NCI-H1417 treated with DMSO at 0.1 percent for 48 hours (cell line): Measurements from ENCODE around the gene ATP1A2.

Experiments used
- DNase-seq: peaks from one replicate; lab custom pipeline; 2025; lab: John Stamatoyannopoulos, UW

The ATP1A2 gene

DNA sequence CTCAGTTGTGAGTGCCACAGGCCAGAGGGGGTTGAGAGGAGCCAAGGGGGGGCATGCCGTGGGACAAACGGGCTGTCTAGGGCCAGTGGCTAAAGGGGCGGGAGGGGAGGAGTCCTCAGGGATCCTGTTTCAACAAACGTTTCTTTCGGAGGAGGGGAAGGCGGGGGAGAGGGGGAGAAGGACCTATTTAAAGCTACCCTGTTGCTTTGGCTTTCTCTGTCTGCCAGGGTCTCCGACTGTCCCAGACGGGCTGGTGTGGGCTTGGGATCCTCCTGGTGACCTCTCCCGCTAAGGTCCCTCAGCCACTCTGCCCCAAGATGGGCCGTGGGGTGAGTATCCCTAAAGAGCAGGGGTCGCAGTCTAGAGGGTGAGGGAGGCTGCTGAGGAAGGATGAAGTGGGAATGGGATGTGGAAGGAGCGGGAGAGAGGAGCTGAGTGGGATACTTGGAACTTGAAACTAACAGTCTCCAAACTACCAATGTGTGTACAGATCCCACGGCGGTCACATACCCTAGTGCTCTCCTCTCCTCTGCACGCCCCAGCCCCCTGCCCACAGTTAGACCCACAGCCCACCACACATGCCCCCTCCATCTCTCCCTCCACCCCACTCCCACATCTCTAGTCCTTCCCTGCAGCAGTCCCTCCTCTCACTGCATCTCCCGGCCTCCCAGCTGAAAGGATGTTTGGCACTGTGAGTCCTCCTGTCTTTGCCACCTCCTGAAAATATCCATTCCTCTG, at the start of gene ATP1A2:
Gene ATP1A2 (plus strand): TSS at position 215 of the 738 bp plus-strand sequence. CDS start 103 bp downstream, at position 318.
- no peak for DNase-seq

DNA sequence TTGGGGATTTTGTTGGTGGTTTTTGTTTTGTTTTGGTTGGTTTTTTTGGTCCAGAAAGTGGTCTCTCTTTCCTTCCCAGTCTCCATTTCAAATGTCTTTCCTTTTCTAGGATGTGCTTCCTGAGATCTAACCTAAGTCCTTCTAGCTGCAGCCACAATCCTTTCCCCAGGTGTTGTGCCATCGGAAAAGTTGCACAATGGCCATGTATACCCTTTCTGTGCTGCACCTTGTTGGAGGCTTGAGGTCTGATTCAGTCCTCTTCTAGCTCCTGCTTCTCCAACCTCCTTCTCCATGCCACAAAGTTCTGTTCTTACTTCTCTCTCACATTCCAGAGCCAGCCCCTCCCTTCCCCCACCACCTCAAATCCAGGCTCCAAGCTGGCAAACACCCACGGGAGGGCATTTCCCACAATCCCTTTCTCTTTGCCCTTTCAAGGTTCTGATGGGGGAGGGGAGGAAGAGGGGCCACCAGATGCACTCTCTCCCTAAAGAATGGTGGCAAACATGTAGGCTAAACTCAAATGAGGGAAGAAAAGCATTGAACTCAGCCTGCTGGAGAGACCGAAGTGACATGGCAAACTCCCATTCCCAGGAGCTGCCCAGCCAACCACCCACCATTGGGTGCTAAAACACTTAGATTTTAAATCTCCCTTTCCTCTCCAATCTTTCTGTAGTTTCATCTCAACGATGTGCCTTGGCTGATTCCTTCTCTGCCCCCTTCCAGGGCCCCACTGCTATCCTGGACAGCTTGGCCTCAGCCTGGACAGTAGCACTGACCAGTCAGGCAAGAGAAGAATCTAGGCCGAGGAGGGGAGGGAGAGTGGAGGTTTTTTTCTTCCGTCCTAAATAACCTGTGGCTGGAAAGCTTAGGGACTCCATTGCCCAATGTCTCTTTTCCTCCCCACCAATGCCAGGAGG, 48.5 kb upstream of the ATP1A2 start:
- no peak for DNase-seq

- no peak for DNase-seq
Measured at GRCh38 chr1:160068225-160068624, 47.3 kb upstream of the ATP1A2 start.

- DNase-seq = no peak
Measured at GRCh38 chr1:160069460-160070231, 45.9 kb upstream of the ATP1A2 start, which contains the start of gene KCNJ10. Gene KCNJ10, minus strand, starts transcription at chr1:160070160. Its CDS starts 27,628 bp downstream, at chr1:160042532.

- DNase-seq = no peak
Measured at GRCh38 chr1:160070243-160071163, 45.1 kb upstream of the ATP1A2 start.

DNA sequence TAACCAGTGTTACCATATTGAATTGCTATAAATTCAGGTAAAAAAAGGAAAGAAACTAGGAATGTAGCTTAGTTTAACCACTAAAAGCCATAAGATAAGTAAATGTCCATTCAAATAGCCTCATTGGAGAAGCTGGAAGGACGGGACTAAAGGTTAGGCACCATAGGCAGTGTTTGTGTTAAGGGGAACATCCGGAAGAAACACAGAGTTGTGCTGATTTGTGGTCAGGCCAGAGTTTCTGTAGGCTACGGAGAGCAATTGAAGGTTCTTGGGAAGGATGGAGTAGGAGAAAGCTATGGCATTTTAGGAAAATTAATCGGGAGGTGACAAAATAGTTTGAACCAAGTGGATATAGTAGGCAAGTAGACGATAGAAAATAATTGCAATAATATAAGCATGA, 44.3 kb upstream of the ATP1A2 start:
- DNase-seq = no peak

DNA sequence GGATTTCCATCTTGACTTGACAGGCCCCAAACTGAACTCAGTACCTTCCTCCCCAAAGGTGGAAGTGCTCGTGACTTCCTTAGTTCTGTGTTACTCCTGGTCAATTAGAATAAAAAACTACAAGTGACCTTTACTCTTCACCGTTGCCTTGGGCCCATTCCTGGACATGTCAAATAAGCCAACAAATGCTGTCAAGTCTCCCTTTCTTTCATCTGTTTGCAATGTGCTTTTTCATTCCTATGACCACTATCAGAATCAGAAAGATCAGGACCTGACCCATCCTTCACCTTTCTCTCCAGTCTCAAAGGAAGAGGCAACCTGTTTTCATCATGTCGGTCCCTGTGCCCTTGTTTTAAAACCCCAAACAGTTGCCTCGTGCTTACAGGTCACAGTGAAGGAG, 40.7 kb upstream of the ATP1A2 start:
- DNase-seq = no peak

- no peak for DNase-seq
Measured at GRCh38 chr1:160075836-160076235, 39.7 kb upstream of the ATP1A2 start.

DNA sequence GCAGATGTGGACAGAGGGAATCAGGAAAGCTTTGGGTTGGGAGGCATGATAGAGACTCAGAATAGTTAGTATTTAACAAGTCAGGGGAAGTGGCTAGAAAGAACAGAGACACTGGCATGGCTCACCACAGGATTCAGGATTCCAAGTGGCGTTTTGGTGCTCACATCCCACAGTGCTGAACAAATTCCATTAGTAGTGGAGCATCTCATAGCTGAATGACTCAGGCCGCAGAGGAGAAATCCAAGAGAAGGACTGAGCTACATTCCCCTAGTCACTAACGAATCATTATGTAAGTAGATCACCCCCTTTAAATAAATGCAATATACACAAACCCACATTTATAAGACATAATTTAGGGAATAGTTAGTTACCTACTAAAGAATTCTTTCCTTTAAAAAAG, 39.3 kb upstream of the ATP1A2 start:
- no peak for DNase-seq

GRCh38 chr1:160077486-160077885, 38.1 kb upstream of the ATP1A2 start:
- no peak for DNase-seq

DNA sequence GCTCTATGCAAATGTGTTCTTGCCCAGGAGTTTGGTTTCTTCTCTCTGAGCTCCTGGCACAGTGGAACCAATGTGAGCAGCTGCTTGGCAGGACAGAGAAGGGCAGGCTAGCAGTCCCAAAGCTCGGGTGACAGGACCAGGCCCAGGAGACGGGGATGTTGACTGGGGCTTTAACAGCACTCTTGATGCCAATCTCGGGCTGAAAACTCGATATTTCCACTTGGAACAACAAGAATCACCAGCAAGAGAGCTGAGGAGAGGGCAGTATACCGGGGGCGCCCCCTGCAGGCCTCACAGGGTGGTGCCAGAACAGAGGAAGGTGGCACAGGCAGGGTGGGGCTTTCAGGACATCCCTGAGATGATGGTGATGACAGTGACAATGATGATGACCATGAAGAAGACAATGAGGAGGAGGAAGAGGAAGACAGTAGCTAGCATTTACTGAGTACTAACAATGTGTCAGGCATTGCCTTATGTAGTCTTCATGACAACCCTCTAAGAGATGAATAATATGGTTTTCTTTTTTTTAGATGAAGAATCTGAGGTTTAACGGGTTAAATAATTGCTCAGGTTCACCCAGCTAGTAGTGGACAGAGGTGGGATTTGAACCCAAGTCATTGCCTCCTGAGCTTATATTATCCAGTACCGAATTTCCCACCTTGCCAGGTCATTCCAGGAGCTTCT, 36.9 kb upstream of the ATP1A2 start:
- DNase-seq = no peak

- DNase-seq = no peak
Measured at GRCh38 chr1:160079448-160079847, 36.1 kb upstream of the ATP1A2 start.

GRCh38 chr1:160080381-160081100, 35.0 kb upstream of the ATP1A2 start:
- no peak for DNase-seq

- no peak for DNase-seq
Measured at GRCh38 chr1:160081261-160081936, 34.2 kb upstream of the ATP1A2 start, which contains the start of gene KCNJ9. Gene KCNJ9, plus strand, starts transcription at chr1:160081538. Its CDS starts 2,493 bp downstream, at chr1:160084031.

DNA sequence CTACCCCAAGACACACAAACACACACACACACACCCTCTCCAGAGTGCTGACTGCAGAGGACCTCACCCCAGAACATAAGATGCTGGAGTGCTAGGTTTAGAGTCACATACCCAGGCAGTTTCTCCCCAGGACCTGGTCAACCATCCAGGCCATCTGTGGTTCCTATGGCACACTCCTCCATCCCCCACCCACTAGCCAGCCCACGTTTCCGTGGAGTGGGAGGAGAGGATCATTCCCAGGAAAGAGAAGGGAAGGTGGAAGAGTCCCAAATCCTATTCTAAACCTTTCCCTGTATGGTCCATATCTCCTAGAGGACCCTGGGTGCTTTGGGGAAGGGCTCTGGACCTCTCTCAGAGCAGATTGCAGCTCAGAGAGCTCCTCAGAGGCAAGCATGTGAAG, 33.1 kb upstream of the ATP1A2 start:
- DNase-seq = no peak

DNA sequence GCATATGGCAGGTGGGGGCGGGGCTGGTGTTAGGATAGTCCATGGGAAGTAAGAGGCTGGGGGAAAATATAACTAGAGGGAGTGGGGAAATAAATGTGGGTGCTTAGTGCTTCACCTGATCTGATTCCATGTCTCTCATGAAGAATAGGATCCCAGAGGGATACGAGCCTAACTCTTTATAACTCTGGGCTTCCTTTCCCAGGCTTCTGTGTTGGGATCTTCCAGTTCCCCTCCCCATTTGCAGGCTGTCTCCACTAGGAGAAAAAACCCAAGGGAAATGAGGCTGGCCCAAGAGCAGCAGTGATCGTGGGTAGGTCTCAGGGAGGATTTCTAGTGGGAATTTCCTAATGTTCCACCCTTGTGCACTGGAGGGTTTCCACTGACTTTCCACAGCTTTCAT, 32.6 kb upstream of the ATP1A2 start:
- no peak for DNase-seq

DNA sequence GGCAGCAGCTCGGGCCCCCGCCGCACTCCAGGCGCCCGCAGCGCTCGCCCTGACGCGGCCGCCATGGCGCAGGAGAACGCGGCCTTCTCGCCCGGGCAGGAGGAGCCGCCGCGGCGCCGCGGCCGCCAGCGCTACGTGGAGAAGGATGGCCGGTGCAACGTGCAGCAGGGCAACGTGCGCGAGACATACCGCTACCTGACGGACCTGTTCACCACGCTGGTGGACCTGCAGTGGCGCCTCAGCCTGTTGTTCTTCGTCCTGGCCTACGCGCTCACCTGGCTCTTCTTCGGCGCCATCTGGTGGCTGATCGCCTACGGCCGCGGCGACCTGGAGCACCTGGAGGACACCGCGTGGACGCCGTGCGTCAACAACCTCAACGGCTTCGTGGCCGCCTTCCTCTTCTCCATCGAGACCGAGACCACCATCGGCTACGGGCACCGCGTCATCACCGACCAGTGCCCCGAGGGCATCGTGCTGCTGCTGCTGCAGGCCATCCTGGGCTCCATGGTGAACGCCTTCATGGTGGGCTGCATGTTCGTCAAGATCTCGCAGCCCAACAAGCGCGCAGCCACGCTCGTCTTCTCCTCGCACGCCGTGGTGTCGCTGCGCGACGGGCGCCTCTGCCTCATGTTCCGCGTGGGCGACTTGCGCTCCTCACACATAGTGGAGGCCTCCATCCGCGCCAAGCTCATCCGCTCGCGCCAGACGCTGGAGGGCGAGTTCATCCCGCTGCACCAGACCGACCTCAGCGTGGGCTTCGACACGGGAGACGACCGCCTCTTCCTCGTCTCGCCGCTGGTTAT, 31.4 kb upstream of the ATP1A2 start:
- no peak for DNase-seq

GRCh38 chr1:160084771-160085321, 30.7 kb upstream of the ATP1A2 start:
- no peak for DNase-seq
